ENCODE results near the gene ELP5. TPM values are rescaled to one million over a fixed set of nuclear protein-coding genes. Genes with fewer than 3 reads are reported as not detected.

ELP5 gene
- polyA plus RNA-seq, 3 donors: 36.1 to 49.5 (median 44.1) TPM

- peaks cover 24 to 26% of the 10 kb centered on the region in 2 donors for H3K4me1 ChIP-seq (ENCODE audit: control insufficient read depth in 1 of 2, insufficient read depth in 2 of 2, low read length in 2 of 2)
- H3K27me3 ChIP-seq (ENCODE audit: control insufficient read depth in 2 of 2, insufficient read depth in 2 of 2, low read length in 2 of 2): no peaks in the 10 kb centered on the region
- Mint-ChIP-seq H3K27ac (peak overlapping the region; percentile 96 to 100 (median 99)), H3K36me3 (peaks cover 35 to 39% of the 10 kb centered on the region in 2 donors), H3K4me1 (peaks cover 28% of the 10 kb centered on the region), H3K27me3 (ENCODE audit: low read depth in 3 of 3) (peaks cover 0 to 4% (median 2%) of the 10 kb centered on the region in 3 donors), H3K4me3 (peak overlapping the region; percentile 85 to 93), H3K9me3 (no peaks in the 10 kb centered on the region)
- under 1% methylated on average over 90 of the region's 104 CpGs for WGBS (ENCODE audit: insufficient coverage)
- peaks cover 36% of the 10 kb centered on the region in 2 donors for H3K36me3 ChIP-seq (replicated peaks in 1 of 2; ENCODE audit: control insufficient read depth in 1 of 2, insufficient read depth in 2 of 2, low read length in 2 of 2)
- DNase-seq: peak; percentile 17 to 57 (median 47)
- peak overlapping the region; percentile 95 to 96 for H3K27ac ChIP-seq (ENCODE audit: low read depth in 1 of 2, low read length in 2 of 2)
- peaks cover 51% of the 10 kb centered on the region for H3K79me2 ChIP-seq (ENCODE audit: insufficient read depth, low read length)
- H3K9me3 ChIP-seq (replicated peaks in 1 of 2; ENCODE audit: control insufficient read depth in 1 of 2, insufficient read depth in 1 of 2, low read length in 2 of 2): no peaks in the 10 kb centered on the region
- H3K4me2 ChIP-seq (replicated peaks; ENCODE audit: extremely low read depth, low read length, poor library complexity, severe bottlenecking): peak overlapping the region; percentile 87
- H3K9ac ChIP-seq (ENCODE audit: insufficient read depth, low read length, poor library complexity, severe bottlenecking): peak overlapping the region; percentile 93
- H4K20me1 ChIP-seq (ENCODE audit: insufficient read depth, low read length): peaks cover 49% of the 10 kb centered on the region
- TF ChIP-seq CTCF (IDR thresholded peaks at IDR 0.05): peak; percentile 17
- intact Hi-C loops (cut with micrococcal nuclease): loop anchor here (2.0 to 10.0 kb wide), 6 partner anchors 21 to 377 kb away; partner anchors contain the start of genes ELP5 (in 2 of the 2), PHF23 (in 2 of the 2), CTDNEP1 (in 1 of the 2) and MPDU1 (in 1 of the 2)
- H3K4me3 ChIP-seq (replicated peaks in 1 of 3; ENCODE audit: low read depth in 2 of 3, low read length in 3 of 3): peak overlapping the region; percentile 66 to 97 (median 72)
- H2AFZ ChIP-seq (ENCODE audit: insufficient read depth, low read depth, low read length, poor library complexity, severe bottlenecking): no peak overlapping the region
These were observed 55.9 kb downstream of the ELP5 start for GRCh38 chr17:7307686-7308624.

GRCh38 chr17:7308625-7309433 is 56.8 kb downstream of the ELP5 start:
- H3K4me1 ChIP-seq (ENCODE audit: control insufficient read depth in 1 of 2, insufficient read depth in 2 of 2, low read length in 2 of 2): peaks cover 30% of the 10 kb centered on the region in 2 donors
- no peak overlapping the region for H2AFZ ChIP-seq (ENCODE audit: insufficient read depth, low read depth, low read length, poor library complexity, severe bottlenecking)

More at GRCh38 chr17:7308625-7309433, 56.8 kb downstream of the ELP5 start:
- peak; percentile 74 to 96 (median 85) for DNase-seq
- Histone ChIP-seq H3K36me3 (replicated peaks in 1 of 2; ENCODE audit: control insufficient read depth in 1 of 2, insufficient read depth in 2 of 2, low read length in 2 of 2) (peaks cover 44 to 45% of the 10 kb centered on the region in 2 donors), H3K9me3 (replicated peaks in 1 of 2; ENCODE audit: control insufficient read depth in 1 of 2, insufficient read depth in 1 of 2, low read length in 2 of 2) (no peaks in the 10 kb centered on the region), H3K27ac (ENCODE audit: low read depth in 1 of 2, low read length in 2 of 2) (peak overlapping the region; percentile 95 to 96), H3K4me3 (replicated peaks in 1 of 3; ENCODE audit: low read depth in 2 of 3, low read length in 3 of 3) (peak overlapping the region; percentile 66 to 97 (median 72)), H3K9ac (ENCODE audit: insufficient read depth, low read length, poor library complexity, severe bottlenecking) (peak overlapping the region; percentile 93), H3K79me2 (ENCODE audit: insufficient read depth, low read length) (peaks cover 58% of the 10 kb centered on the region), H3K4me2 (replicated peaks; ENCODE audit: extremely low read depth, low read length, poor library complexity, severe bottlenecking) (peak overlapping the region; percentile 87), H4K20me1 (ENCODE audit: insufficient read depth, low read length) (peaks cover 58% of the 10 kb centered on the region), H3K27me3 (ENCODE audit: control insufficient read depth in 2 of 2, insufficient read depth in 2 of 2, low read length in 2 of 2) (no peaks in the 10 kb centered on the region)
- WGBS (ENCODE audit: insufficient coverage): 0% methylated on average over 5 of the region's 14 CpGs
- intact Hi-C loops (cut with micrococcal nuclease): loop anchor here (2.0 to 10.0 kb wide), 5 partner anchors 20 to 376 kb away; partner anchors contain the start of genes PHF23 (in 2 of the 2), CTDNEP1 (in 1 of the 2), ELP5 (in 1 of the 2) and MPDU1 (in 1 of the 2)
- H3K9me3 Mint-ChIP-seq: no peaks in the 10 kb centered on the region
- peaks cover 0 to 2% (median 0%) of the 10 kb centered on the region in 3 donors for H3K27me3 Mint-ChIP-seq (ENCODE audit: low read depth in 3 of 3)
- H3K36me3 Mint-ChIP-seq: peaks cover 44 to 48% of the 10 kb centered on the region in 2 donors
- peaks cover 35% of the 10 kb centered on the region for H3K4me1 Mint-ChIP-seq
- H3K27ac Mint-ChIP-seq: peak overlapping the region; percentile 94 to 98 (median 98)
- TF ChIP-seq CTCF (IDR thresholded peaks at IDR 0.05): no peak
- peak overlapping the region; percentile 85 to 93 for H3K4me3 Mint-ChIP-seq
